HCT116 (cell line): ENCODE results near the gene IL9. TPM values are rescaled to one million over a fixed set of nuclear protein-coding genes. Genes with fewer than 3 reads are reported as not detected.

ENCODE experiments used
- ATAC-seq: fragments of 200-7000 bp; cut with Tn5 transposase; 2 replicates; pipeline ENCODE4 v1.9.1; 2020; ENCODE audit warnings: mild to moderate bottlenecking, moderate library complexity
- BruUV-seq: library from RNA; stranded (reverse); fragments of 400-500 nt; replicated peaks from 2 replicates; lab custom pipeline; 2021; lab: Mats Ljungman, UMichigan
- CTCF ChIA-PET: fragments of 300-600 bp; sonication (Branson Sonifier 250); formaldehyde crosslinking; loops from one replicate; lab custom pipeline; 2021; ENCODE audit warnings: antibody characterized with exemption; lab: Charles Lee
- POLR2A ChIA-PET: fragments of 300-600, 350-600 bp; sonication (Branson Sonifier 250); formaldehyde crosslinking; loops from one replicate; lab custom pipeline; 2021; ENCODE audit warnings: antibody characterized with exemption; lab: Charles Lee
- RAD21 ChIA-PET, 2 experiments: fragments of 300-600 bp; sonication (Branson Sonifier 250); formaldehyde crosslinking; loops; one replicate each; lab custom pipeline; 2023; ENCODE audit warnings: low total read pairs in 2 of 2; ENCODE audit not compliant: uncharacterized antibody in 2 of 2, unreplicated experiment in 2 of 2, low non-redundant PET in 1 of 2; lab: Charles Lee
- DNase-seq: peaks from one replicate; pipeline ENCODE4 v3.0.0-alpha.2; 2010; ENCODE audit warnings: low read depth, low spot score
- H2AFZ ChIP-seq: fragments of 200-600 bp; shearing (Covaris generic), sonication (generic); 2 replicates; pipeline ENCODE4 v1.6.1; 2017; ENCODE audit warnings: low read depth, mixed run types, mixed read lengths, antibody characterized with exemption, low read length; ENCODE audit not compliant: poor library complexity, severe bottlenecking
- H3K27ac ChIP-seq: 2 replicates; pipeline ENCODE4 v1.5.1; 2012; ENCODE audit warnings: low read depth, low read length
- H3K27me3 ChIP-seq: fragments of 200-600 bp; sonication (generic); 2 replicates; pipeline ENCODE4 v1.6.1; 2016; ENCODE audit warnings: mixed run types, low read length, mixed read lengths; ENCODE audit not compliant: insufficient read depth
- H3K36me3 ChIP-seq, 2 experiments: fragments of 200-500 bp in 1 of 2; fragments of 200-600 bp in 1 of 2; sonication (Bioruptor generic) in 1 of 2; sonication (generic) in 1 of 2; 2 replicates each; pipeline versions ENCODE4 v1.5.1 to v1.6.1; 2014 to 2016; ENCODE audit warnings: low read length in 2 of 2, inconsistent platforms in 1 of 2, mixed read lengths in 1 of 2, mixed run types in 1 of 2; ENCODE audit not compliant: insufficient read depth in 2 of 2, control insufficient read depth in 1 of 2
- H3K4me1 ChIP-seq, 2 experiments: fragments of 200-600 bp in 1 of 2; sonication (generic) in 1 of 2; 2 replicates each; pipeline versions ENCODE4 v1.5.1 to v1.6.1; 2012 to 2017; ENCODE audit warnings: low read length in 2 of 2, inconsistent platforms in 1 of 2, mild to moderate bottlenecking in 1 of 2, mixed read lengths in 1 of 2, mixed run types in 1 of 2, moderate library complexity in 1 of 2; ENCODE audit not compliant: insufficient read depth in 2 of 2, control insufficient read depth in 1 of 2
- H3K4me2 ChIP-seq: fragments of 200-600 bp; sonication (generic); 2 replicates; pipeline ENCODE4 v1.6.1; 2017; ENCODE audit warnings: mixed run types, low read length, mixed read lengths
- H3K4me3 ChIP-seq, 2 experiments: fragments of 200-600 bp in 1 of 2; sonication (generic) in 1 of 2; replicated peaks in 1 of 2; 2 replicates each; pipeline ENCODE4 v1.5.1; 2011 to 2016; ENCODE audit warnings: low read length in 2 of 2, control low read depth in 1 of 2, low read depth in 1 of 2, mild to moderate bottlenecking in 1 of 2, mixed read lengths in 1 of 2, mixed run types in 1 of 2
- H3K79me2 ChIP-seq: fragments of 200-600 bp; sonication (generic); 2 replicates; pipeline ENCODE4 v1.6.1; 2017; ENCODE audit warnings: mild to moderate bottlenecking, mixed run types, low read length, moderate library complexity, mixed read lengths; ENCODE audit not compliant: insufficient read depth
- H3K9ac ChIP-seq: fragments of 200-600 bp; sonication (generic); 2 replicates; pipeline ENCODE4 v1.6.1; 2016; ENCODE audit warnings: low read length, mixed read lengths
- H3K9me2 ChIP-seq: fragments of 200-600 bp; sonication (generic), shearing (Covaris generic); 2 replicates; pipeline ENCODE4 v1.6.1; 2017; ENCODE audit warnings: mixed run types, mild to moderate bottlenecking, moderate library complexity; ENCODE audit not compliant: insufficient read depth
- H3K9me3 ChIP-seq, 2 experiments: fragments of 200-500 bp in 1 of 2; fragments of 200-600 bp in 1 of 2; sonication (Bioruptor generic) in 1 of 2; sonication (generic) in 1 of 2; 2 replicates each; pipeline ENCODE4 v1.6.1; 2014 to 2017; ENCODE audit warnings: low read length in 2 of 2, mixed read lengths in 2 of 2, inconsistent platforms in 1 of 2, low read depth in 1 of 2, mild to moderate bottlenecking in 1 of 2, mixed run types in 1 of 2, moderate library complexity in 1 of 2; ENCODE audit not compliant: control insufficient read depth in 1 of 2, insufficient read depth in 1 of 2
- H4K20me1 ChIP-seq: fragments of 200-600 bp; sonication (generic), shearing (Covaris generic); 2 replicates; pipeline ENCODE4 v1.6.1; 2017; ENCODE audit warnings: mixed run types, mild to moderate bottlenecking, moderate library complexity; ENCODE audit not compliant: insufficient read depth
- CEBPB ChIP-seq: IDR thresholded peaks from 2 replicates; pipeline ENCODE4 v1.6.1; 2012; ENCODE audit warnings: low read depth
- CTCF ChIP-seq, 3 experiments: fragments of 200-600 bp in 1 of 3; sonication (generic) in 1 of 3; IDR thresholded peaks in 2 of 3; conservative IDR thresholded peaks in 1 of 3; 2 replicates each; pipeline ENCODE4 v1.5.1; 2012 to 2017; ENCODE audit warnings: low read depth in 2 of 3, low read length in 2 of 3, antibody characterized with exemption in 1 of 3, borderline replicate concordance in 1 of 3, control low read depth in 1 of 3, mild to moderate bottlenecking in 1 of 3, mixed read lengths in 1 of 3, mixed run types in 1 of 3, moderate library complexity in 1 of 3; ENCODE audit not compliant: insufficient read depth in 1 of 3
- ELF1 ChIP-seq: IDR thresholded peaks from 2 replicates; pipeline ENCODE4 v1.6.1; 2012; ENCODE audit warnings: low read depth, borderline replicate concordance
- EZH2 ChIP-seq: fragments of 200-600 bp; sonication (generic); IDR thresholded peaks from 2 replicates; pipeline ENCODE4 v1.6.1; 2017; ENCODE audit warnings: antibody characterized with exemption, mixed run types
- EZH2phosphoT487 ChIP-seq: fragments of 200-600 bp; IDR thresholded peaks from 2 replicates; pipeline ENCODE4 v1.6.1; 2018; ENCODE audit warnings: antibody characterized with exemption, borderline replicate concordance
- FOSL1 ChIP-seq: IDR thresholded peaks from 2 replicates; pipeline ENCODE4 v1.6.1; 2012; ENCODE audit warnings: low read depth
- JUND ChIP-seq: IDR thresholded peaks from 2 replicates; pipeline ENCODE4 v1.6.1; 2012
- MAX ChIP-seq: IDR thresholded peaks from 2 replicates; pipeline ENCODE4 v1.6.1; 2012
- POLR2AphosphoS5 ChIP-seq: IDR thresholded peaks from 2 replicates; pipeline ENCODE4 v1.6.1; 2011; ENCODE audit warnings: mild to moderate bottlenecking, low read depth, low read length, moderate library complexity
- SP1 ChIP-seq: IDR thresholded peaks from 2 replicates; pipeline ENCODE4 v1.6.1; 2012; ENCODE audit warnings: low read depth
- SRF ChIP-seq: IDR thresholded peaks from 2 replicates; pipeline ENCODE4 v1.6.1; 2012; ENCODE audit warnings: low read depth
- intact Hi-C: fragments of 100-400 bp; cut with micrococcal nuclease; formaldehyde crosslinking; loops from 2 replicates; pipeline ENCODE4 v1.10.0; 2022
- total RNA-seq: library from RNA; stranded (reverse); gene quantifications from one replicate; pipeline ENCODE4 v1.2.1, GENCODE V29; 2021; ENCODE audit not compliant: unreplicated experiment

Gene IL9
- total RNA-seq, 1 experiment from 2014 or later: not detected

GRCh38 chr5:135915466-135916001 is 19.9 kb upstream of the IL9 start:
- POLR2A ChIA-PET: no interaction called here
- no peaks in the 10 kb centered on the region for H3K36me3 ChIP-seq
- intact Hi-C loops: no loop called here
- DNase-seq (no peak), ATAC-seq (no peak)
- H2AFZ ChIP-seq: no peak overlapping the region
- H3K27me3 ChIP-seq: peaks cover 94% of the 10 kb centered on the region
- H3K9me3 ChIP-seq: no peaks in the 10 kb centered on the region
- no peaks in the 10 kb centered on the region for H3K4me1 ChIP-seq
- CTCF ChIA-PET: no interaction called here
- H3K9me2 ChIP-seq: no peaks in the 10 kb centered on the region
- no peak overlapping the region for H3K4me3 ChIP-seq
- H3K79me2 ChIP-seq: no peaks in the 10 kb centered on the region
- H3K9ac ChIP-seq: no peak overlapping the region
- RAD21 ChIA-PET: no interaction called here
- no peak overlapping the region for H3K4me2 ChIP-seq
- H3K27ac ChIP-seq: no peak overlapping the region
- BruUV-seq: no TSS peak
- H4K20me1 ChIP-seq: no peaks in the 10 kb centered on the region
- no peak for TF ChIP-seq JUND
- TF ChIP-seq MAX: no peak
- TF ChIP-seq EZH2: no peak
- no peak for TF ChIP-seq SRF
- no peak for TF ChIP-seq SP1
- no peak for TF ChIP-seq ELF1
- TF ChIP-seq POLR2AphosphoS5: no peak
- no peak for TF ChIP-seq CTCF (IDR thresholded peaks at IDR 0.05 in 2 of 3, conservative IDR thresholded peaks at IDR 0.05 in 1 of 3; ENCODE audit: borderline replicate concordance in 1 of 3, insufficient read depth in 1 of 3, low read depth in 2 of 3, low read length in 2 of 3)
- no peak for TF ChIP-seq FOSL1
- TF ChIP-seq CEBPB: no peak
- TF ChIP-seq EZH2phosphoT487: no peak
